ENCODE data around the gene LTBP1.
"Not testable (repeated sequence)": the region's sequence is repeated elsewhere in the genome, so short reads cannot be mapped to it uniquely, and the experiment has no call there.

LTBP1 gene

GRCh38 chr2:33144243-33144642 is 197.5 kb downstream of the LTBP1 start:
- DNase-seq (ENCODE audit: low read depth): no peak

GRCh38 chr2:33145459-33145858 is 198.7 kb downstream of the LTBP1 start:
- no peak for DNase-seq (ENCODE audit: low read depth)

- DNase-seq (ENCODE audit: low read depth): no peak
Measured at GRCh38 chr2:33146102-33146501, 199.3 kb downstream of the LTBP1 start.

- DNase-seq (ENCODE audit: low read depth): no peak
Measured at GRCh38 chr2:33153008-33153407, 206.3 kb downstream of the LTBP1 start.

GRCh38 chr2:33158482-33159003 is 211.8 kb downstream of the LTBP1 start:
- no peak for DNase-seq (ENCODE audit: low read depth)

GRCh38 chr2:33160191-33160590 is 213.4 kb downstream of the LTBP1 start:
- no peak for DNase-seq (ENCODE audit: low read depth)

- no peak for DNase-seq (ENCODE audit: low read depth)
Measured at GRCh38 chr2:33166287-33166881, 219.6 kb downstream of the LTBP1 start.

- no peak for DNase-seq (ENCODE audit: low read depth)
Measured at GRCh38 chr2:33167622-33168245, 221.0 kb downstream of the LTBP1 start.

- DNase-seq (ENCODE audit: low read depth): no peak
Measured at GRCh38 chr2:33168425-33168824, 221.7 kb downstream of the LTBP1 start.

GRCh38 chr2:33168922-33169321 is 222.2 kb downstream of the LTBP1 start:
- DNase-seq (ENCODE audit: low read depth): no peak

GRCh38 chr2:33170251-33170650 is 223.5 kb downstream of the LTBP1 start:
- not testable (repeated sequence) for DNase-seq (ENCODE audit: low read depth)

GRCh38 chr2:33177627-33178026 is 230.9 kb downstream of the LTBP1 start:
- DNase-seq (ENCODE audit: low read depth): no peak

GRCh38 chr2:33178209-33178608 is 231.5 kb downstream of the LTBP1 start:
- no peak for DNase-seq (ENCODE audit: low read depth)

GRCh38 chr2:33180915-33181314 is 234.2 kb downstream of the LTBP1 start:
- no peak for DNase-seq (ENCODE audit: low read depth)

- no peak for DNase-seq (ENCODE audit: low read depth)
Measured at GRCh38 chr2:33181466-33181865, 234.7 kb downstream of the LTBP1 start.

- DNase-seq (ENCODE audit: low read depth): no peak
Measured at GRCh38 chr2:33184041-33184440, 237.3 kb downstream of the LTBP1 start.

GRCh38 chr2:33186937-33187336 is 240.2 kb downstream of the LTBP1 start:
- DNase-seq (ENCODE audit: low read depth): no peak

GRCh38 chr2:33188799-33189198 is 242.0 kb downstream of the LTBP1 start:
- no peak for DNase-seq (ENCODE audit: low read depth)

GRCh38 chr2:33190393-33190937 is 243.7 kb downstream of the LTBP1 start:
- no peak for DNase-seq (ENCODE audit: low read depth)

- DNase-seq (ENCODE audit: low read depth): no peak
Measured at GRCh38 chr2:33195891-33196290, 249.1 kb downstream of the LTBP1 start.

- DNase-seq (ENCODE audit: low read depth): no peak
Measured at GRCh38 chr2:33196700-33197099, 249.9 kb downstream of the LTBP1 start.

- DNase-seq (ENCODE audit: low read depth): no peak
Measured at GRCh38 chr2:33197198-33197938, 250.6 kb downstream of the LTBP1 start.
